OCI-LY7 (cell line): ENCODE measurements around the gene PWWP2B. TPM values are rescaled to one million over a fixed set of nuclear protein-coding genes. Genes with fewer than 3 reads are reported as not detected.

ENCODE experiments used
- BruUV-seq: library from RNA; stranded (reverse); fragments of 400-500 nt; replicated peaks from 2 replicates; lab custom pipeline; 2021; lab: Mats Ljungman, UMichigan
- CTCF ChIA-PET: fragments of 300-600 bp; sonication (Branson Sonifier 250); formaldehyde crosslinking; loops from one replicate; lab custom pipeline; 2022; ENCODE audit warnings: antibody characterized with exemption; ENCODE audit not compliant: unreplicated experiment; lab: Charles Lee
- POLR2A ChIA-PET: fragments of 300-600 bp; sonication (Branson Sonifier 250); formaldehyde crosslinking; loops from one replicate; lab custom pipeline; 2022; ENCODE audit warnings: antibody characterized with exemption; lab: Charles Lee
- DNase-seq: peaks from one replicate; pipeline ENCODE4 v3.0.0-alpha.2; 2015; ENCODE audit warnings: low spot score
- H2AFZ ChIP-seq: fragments of 200-600 bp; sonication (generic), shearing (Covaris generic); 2 replicates; pipeline ENCODE4 v1.6.1; 2014; ENCODE audit warnings: mild to moderate bottlenecking, antibody characterized with exemption, low read length, moderate library complexity
- H3K27ac ChIP-seq: fragments of 200-600 bp; sonication (generic); 2 replicates; pipeline ENCODE4 v1.5.1; 2014; ENCODE audit warnings: mixed run types, low read depth, mild to moderate bottlenecking, moderate library complexity, low read length, inconsistent platforms; ENCODE audit not compliant: poor library complexity, severe bottlenecking
- H3K36me3 ChIP-seq: fragments of 200-600 bp; sonication (generic); 2 replicates; pipeline ENCODE4 v1.6.1; 2014; ENCODE audit warnings: mild to moderate bottlenecking, antibody characterized with exemption, low read length, moderate library complexity, mixed read lengths; ENCODE audit not compliant: insufficient read depth
- H3K4me1 ChIP-seq: fragments of 200-600 bp; sonication (generic); 2 replicates; pipeline ENCODE4 v1.5.1; 2014; ENCODE audit warnings: mild to moderate bottlenecking, low read length; ENCODE audit not compliant: insufficient read depth, poor library complexity, severe bottlenecking
- H3K4me2 ChIP-seq: fragments of 200-600 bp; sonication (generic); 2 replicates; pipeline ENCODE4 v1.6.1; 2014; ENCODE audit warnings: mild to moderate bottlenecking, low read length
- H3K4me3 ChIP-seq: fragments of 200-600 bp; sonication (generic); 2 replicates; pipeline ENCODE4 v1.5.1; 2014; ENCODE audit warnings: mild to moderate bottlenecking, low read depth, low read length; ENCODE audit not compliant: poor library complexity, severe bottlenecking
- H3K79me2 ChIP-seq: fragments of 200-600 bp; sonication (generic); 2 replicates; pipeline ENCODE4 v1.6.1; 2016; ENCODE audit warnings: low read depth, mild to moderate bottlenecking, low read length, moderate library complexity, mixed read lengths; ENCODE audit not compliant: insufficient read depth
- H3K9me2 ChIP-seq: fragments of 200-600 bp; sonication (generic); 2 replicates; pipeline ENCODE4 v1.6.1; 2016; ENCODE audit warnings: mild to moderate bottlenecking, low read length, mixed read lengths; ENCODE audit not compliant: insufficient read depth
- H3K9me3 ChIP-seq: fragments of 200-600 bp; sonication (generic); 2 replicates; pipeline ENCODE4 v1.6.1; 2014; ENCODE audit warnings: mild to moderate bottlenecking, mixed run types, low read length, mixed read lengths
- H4K20me1 ChIP-seq: fragments of 200-600 bp; sonication (generic); 2 replicates; pipeline ENCODE4 v1.6.1; 2014; ENCODE audit warnings: mild to moderate bottlenecking, antibody characterized with exemption, low read length, moderate library complexity, mixed read lengths; ENCODE audit not compliant: insufficient read depth
- EZH2phosphoT487 ChIP-seq: fragments of 200-600 bp; sonication (generic); IDR thresholded peaks from 2 replicates; pipeline ENCODE4 v1.6.1; 2018; ENCODE audit warnings: low read depth, borderline replicate concordance, mild to moderate bottlenecking, mixed run types, antibody characterized with exemption, low read length, moderate library complexity, mixed read lengths
- intact Hi-C: fragments of 100-400 bp; cut with micrococcal nuclease; formaldehyde crosslinking; loops from one replicate; pipeline ENCODE4 v1.10.0; 2022; ENCODE audit not compliant: unreplicated experiment
- total RNA-seq, 2 experiments: library from RNA; depleted of rRNA in 1 of 2; stranded (reverse); fragments of >200 nt in 1 of 2; shearing (Covaris generic) in 1 of 2; gene quantifications; 2 replicates each; pipeline ENCODE4 v1.2.3, GENCODE V29; 2014 to 2022
- TF ChIP-seq, protein P1 (sequence below): fragments of 200-600 bp; sonication (generic); conservative IDR thresholded peaks from 2 replicates; pipeline ENCODE4 v1.5.1; 2014; ENCODE audit warnings: mild to moderate bottlenecking, antibody characterized with exemption, low read length, moderate library complexity, mixed read lengths

Gene PWWP2B
- total RNA-seq, 2 experiments from 2014 or later: 5.9 to 10.6 TPM

DNA sequence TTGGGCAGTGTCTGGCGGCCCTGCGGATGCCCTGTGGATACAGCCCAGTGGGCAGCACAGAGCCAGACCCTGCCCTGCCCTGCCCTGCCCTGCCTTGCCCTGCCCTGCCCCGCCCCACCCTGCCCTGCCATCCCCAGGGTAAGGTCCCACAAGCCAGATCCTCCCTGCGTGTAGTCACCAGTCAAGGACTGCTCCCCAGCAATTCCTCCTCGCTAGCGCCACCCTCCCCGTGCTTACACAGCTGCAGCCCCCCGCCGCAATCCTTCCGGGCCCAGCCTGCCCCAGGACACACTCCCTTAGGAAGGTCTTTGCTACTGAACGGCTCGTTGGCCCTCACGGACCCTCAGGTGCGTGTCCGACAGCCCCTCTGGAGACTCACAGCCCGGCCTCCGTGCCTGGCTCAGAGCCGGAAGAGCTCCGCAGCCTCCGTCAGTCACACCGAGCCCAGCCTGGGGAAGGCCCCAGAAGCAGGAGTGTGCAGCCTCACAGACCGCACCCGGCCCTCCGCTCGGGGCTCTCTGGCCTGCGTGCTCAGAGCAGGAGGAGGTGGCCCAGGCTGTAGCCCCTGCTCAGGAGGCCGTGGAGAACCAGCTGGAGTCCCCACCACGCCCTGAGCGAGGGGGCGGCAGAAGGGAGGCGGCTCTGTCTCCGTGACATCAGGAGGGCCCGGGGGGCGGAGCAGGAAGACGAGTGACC, 68.3 kb downstream of the PWWP2B start:
- Histone ChIP-seq H3K4me3 (no peak overlapping the region), H3K4me2 (no peak overlapping the region), H3K4me1 (no peaks in the 10 kb centered on the region), H3K79me2 (no peaks in the 10 kb centered on the region), H3K9me2 (no peaks in the 10 kb centered on the region), H2AFZ (no peak overlapping the region), H4K20me1 (no peaks in the 10 kb centered on the region), H3K27ac (no peak overlapping the region), H3K36me3 (no peaks in the 10 kb centered on the region), H3K9me3 (no peaks in the 10 kb centered on the region)
- no peak for DNase-seq
- no TSS peak for BruUV-seq
- POLR2A ChIA-PET: no interaction called here
- intact Hi-C loops: no loop called here
- CTCF ChIA-PET: no interaction called here
- TF ChIP-seq EZH2phosphoT487: no peak
- TF ChIP-seq, protein P1, sequence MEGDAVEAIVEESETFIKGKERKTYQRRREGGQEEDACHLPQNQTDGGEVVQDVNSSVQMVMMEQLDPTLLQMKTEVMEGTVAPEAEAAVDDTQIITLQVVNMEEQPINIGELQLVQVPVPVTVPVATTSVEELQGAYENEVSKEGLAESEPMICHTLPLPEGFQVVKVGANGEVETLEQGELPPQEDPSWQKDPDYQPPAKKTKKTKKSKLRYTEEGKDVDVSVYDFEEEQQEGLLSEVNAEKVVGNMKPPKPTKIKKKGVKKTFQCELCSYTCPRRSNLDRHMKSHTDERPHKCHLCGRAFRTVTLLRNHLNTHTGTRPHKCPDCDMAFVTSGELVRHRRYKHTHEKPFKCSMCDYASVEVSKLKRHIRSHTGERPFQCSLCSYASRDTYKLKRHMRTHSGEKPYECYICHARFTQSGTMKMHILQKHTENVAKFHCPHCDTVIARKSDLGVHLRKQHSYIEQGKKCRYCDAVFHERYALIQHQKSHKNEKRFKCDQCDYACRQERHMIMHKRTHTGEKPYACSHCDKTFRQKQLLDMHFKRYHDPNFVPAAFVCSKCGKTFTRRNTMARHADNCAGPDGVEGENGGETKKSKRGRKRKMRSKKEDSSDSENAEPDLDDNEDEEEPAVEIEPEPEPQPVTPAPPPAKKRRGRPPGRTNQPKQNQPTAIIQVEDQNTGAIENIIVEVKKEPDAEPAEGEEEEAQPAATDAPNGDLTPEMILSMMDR: no peak

DNA sequence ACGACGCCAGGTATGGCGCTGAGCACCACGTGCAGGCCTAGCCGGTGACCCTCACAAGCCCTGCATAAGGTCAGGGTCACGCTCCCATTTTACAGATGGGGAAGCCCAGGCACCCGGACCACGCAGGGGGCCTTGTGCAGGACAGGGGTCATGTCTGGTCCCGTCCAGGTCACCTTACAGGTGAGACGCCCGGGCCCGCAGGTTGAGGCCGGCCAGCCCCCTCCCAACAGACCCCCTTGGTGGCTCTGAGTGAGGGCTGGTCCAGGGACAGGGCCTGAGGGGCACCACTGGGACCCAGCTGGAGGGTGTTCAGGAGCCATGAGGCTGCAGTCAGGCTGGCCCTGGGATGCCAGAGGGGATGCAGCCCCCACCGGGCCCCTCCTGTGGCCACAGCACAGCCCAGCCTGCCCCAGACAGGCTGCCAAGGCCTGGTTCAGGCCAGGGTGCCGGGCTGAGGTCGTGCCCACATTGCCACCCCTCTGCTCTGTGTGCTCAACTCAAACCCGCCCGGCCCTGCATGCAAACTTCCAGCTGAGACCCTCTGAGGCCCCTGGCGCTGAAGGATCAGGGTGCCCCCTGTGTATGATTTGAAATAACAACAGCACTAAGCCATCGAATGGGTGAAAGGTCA, 69.0 kb downstream of the PWWP2B start:
- no peaks in the 10 kb centered on the region for H3K9me2 ChIP-seq
- POLR2A ChIA-PET: no interaction called here

More for the DNA sequence above, 69.0 kb downstream of the PWWP2B start:
- no peak for DNase-seq
- H4K20me1 ChIP-seq: no peaks in the 10 kb centered on the region
- CTCF ChIA-PET: no interaction called here
- H3K36me3 ChIP-seq: no peaks in the 10 kb centered on the region
- no peak overlapping the region for H3K27ac ChIP-seq
- no peak for TF ChIP-seq EZH2phosphoT487
- TF ChIP-seq, protein P1: no peak
- no peaks in the 10 kb centered on the region for H3K79me2 ChIP-seq
- no peaks in the 10 kb centered on the region for H3K9me3 ChIP-seq
- intact Hi-C loops: no loop called here
- H3K4me1 ChIP-seq: no peaks in the 10 kb centered on the region
- BruUV-seq: no TSS peak
- H3K4me3 ChIP-seq: no peak overlapping the region
- H3K4me2 ChIP-seq: no peak overlapping the region
- no peak overlapping the region for H2AFZ ChIP-seq
